ENCODE results near the gene ERMP1.

GRCh38 chr9:5764130-5764868 is 68.6 kb downstream of the ERMP1 start:
- TF ChIP-seq RAD21 (conservative IDR thresholded peaks at IDR 0.05 in 1 of 2, IDR thresholded peaks at IDR 0.05 in 1 of 2): no peak
- TF ChIP-seq, protein P1, sequence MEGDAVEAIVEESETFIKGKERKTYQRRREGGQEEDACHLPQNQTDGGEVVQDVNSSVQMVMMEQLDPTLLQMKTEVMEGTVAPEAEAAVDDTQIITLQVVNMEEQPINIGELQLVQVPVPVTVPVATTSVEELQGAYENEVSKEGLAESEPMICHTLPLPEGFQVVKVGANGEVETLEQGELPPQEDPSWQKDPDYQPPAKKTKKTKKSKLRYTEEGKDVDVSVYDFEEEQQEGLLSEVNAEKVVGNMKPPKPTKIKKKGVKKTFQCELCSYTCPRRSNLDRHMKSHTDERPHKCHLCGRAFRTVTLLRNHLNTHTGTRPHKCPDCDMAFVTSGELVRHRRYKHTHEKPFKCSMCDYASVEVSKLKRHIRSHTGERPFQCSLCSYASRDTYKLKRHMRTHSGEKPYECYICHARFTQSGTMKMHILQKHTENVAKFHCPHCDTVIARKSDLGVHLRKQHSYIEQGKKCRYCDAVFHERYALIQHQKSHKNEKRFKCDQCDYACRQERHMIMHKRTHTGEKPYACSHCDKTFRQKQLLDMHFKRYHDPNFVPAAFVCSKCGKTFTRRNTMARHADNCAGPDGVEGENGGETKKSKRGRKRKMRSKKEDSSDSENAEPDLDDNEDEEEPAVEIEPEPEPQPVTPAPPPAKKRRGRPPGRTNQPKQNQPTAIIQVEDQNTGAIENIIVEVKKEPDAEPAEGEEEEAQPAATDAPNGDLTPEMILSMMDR (IDR thresholded peaks at IDR 0.05): no peak
- TF ChIP-seq JUN (IDR thresholded peaks at IDR 0.05): no peak
- no peak for TF ChIP-seq MYC (IDR thresholded peaks at IDR 0.05; ENCODE audit: borderline replicate concordance, low read length)
- TF ChIP-seq POLR2A (IDR thresholded peaks at IDR 0.05; ENCODE audit: low read length): no peak
- TF ChIP-seq EP300 (IDR thresholded peaks at IDR 0.05): no peak
- TF ChIP-seq MAFK (IDR thresholded peaks at IDR 0.05; ENCODE audit: partially characterized antibody): no peak
- no peak for TF ChIP-seq KDM1A (IDR thresholded peaks at IDR 0.05; ENCODE audit: low read depth)
- no peak for TF ChIP-seq JUNB (IDR thresholded peaks at IDR 0.05)
